Type B pancreatic cell (in vitro differentiated cells): ENCODE results near the gene POLDIP3. TPM values are rescaled to one million over a fixed set of nuclear protein-coding genes. Genes with fewer than 3 reads are reported as not detected.
"Not testable (repeated sequence)": the region's sequence is repeated elsewhere in the genome, so short reads cannot be mapped to it uniquely, and the experiment has no call there.

ENCODE experiments used
- DNase-seq: peaks from one replicate; pipeline ENCODE4 v3.0.0; 2021; ENCODE audit warnings: mixed read lengths; ENCODE audit not compliant: unreplicated experiment; ENCODE audit errors: extremely low spot score
- H3K27ac Mint-ChIP-seq: 2 replicates; pipeline ENCODE4 v1.8.0; 2021; ENCODE audit warnings: mild to moderate bottlenecking, mixed read lengths
- H3K27me3 Mint-ChIP-seq: 2 replicates; pipeline ENCODE4 v1.8.0; 2021; ENCODE audit warnings: mixed read lengths
- H3K36me3 Mint-ChIP-seq: 2 replicates; pipeline ENCODE4 v1.8.0; 2021; ENCODE audit warnings: mixed read lengths
- H3K4me1 Mint-ChIP-seq: one replicate; pipeline ENCODE4 v1.8.0; 2021; ENCODE audit warnings: mixed read lengths; ENCODE audit not compliant: unreplicated experiment
- H3K4me3 Mint-ChIP-seq: 2 replicates; pipeline ENCODE4 v1.8.0; 2021; ENCODE audit warnings: mild to moderate bottlenecking, mixed read lengths
- H3K9me3 Mint-ChIP-seq: 2 replicates; pipeline ENCODE4 v1.8.0; 2021; ENCODE audit warnings: mixed read lengths
- total RNA-seq: library from RNA; stranded (reverse); gene quantifications from 2 replicates; pipeline ENCODE4 v1.2.1, GENCODE V29; 2021; ENCODE audit warnings: low replicate concordance
- TF ChIP-seq, protein P1 (sequence below): fragments of 200-600 bp; sonication (generic); conservative IDR thresholded peaks from 2 replicates; pipeline ENCODE4 v1.5.0; 2021; ENCODE audit warnings: antibody characterized with exemption, mild to moderate bottlenecking

Gene POLDIP3
- total RNA-seq, 1 donor from 2014 or later = 86.9 TPM

GRCh38 chr22:42552294-42552647, 62.4 kb downstream of the POLDIP3 start:
- H3K9me3 Mint-ChIP-seq, DNase-seq, H3K4me1 Mint-ChIP-seq, H3K27ac Mint-ChIP-seq, H3K36me3 Mint-ChIP-seq: not testable (repeated sequence)
- H3K4me3 Mint-ChIP-seq = peak overlapping the region; percentile 54
- TF ChIP-seq, protein P1, sequence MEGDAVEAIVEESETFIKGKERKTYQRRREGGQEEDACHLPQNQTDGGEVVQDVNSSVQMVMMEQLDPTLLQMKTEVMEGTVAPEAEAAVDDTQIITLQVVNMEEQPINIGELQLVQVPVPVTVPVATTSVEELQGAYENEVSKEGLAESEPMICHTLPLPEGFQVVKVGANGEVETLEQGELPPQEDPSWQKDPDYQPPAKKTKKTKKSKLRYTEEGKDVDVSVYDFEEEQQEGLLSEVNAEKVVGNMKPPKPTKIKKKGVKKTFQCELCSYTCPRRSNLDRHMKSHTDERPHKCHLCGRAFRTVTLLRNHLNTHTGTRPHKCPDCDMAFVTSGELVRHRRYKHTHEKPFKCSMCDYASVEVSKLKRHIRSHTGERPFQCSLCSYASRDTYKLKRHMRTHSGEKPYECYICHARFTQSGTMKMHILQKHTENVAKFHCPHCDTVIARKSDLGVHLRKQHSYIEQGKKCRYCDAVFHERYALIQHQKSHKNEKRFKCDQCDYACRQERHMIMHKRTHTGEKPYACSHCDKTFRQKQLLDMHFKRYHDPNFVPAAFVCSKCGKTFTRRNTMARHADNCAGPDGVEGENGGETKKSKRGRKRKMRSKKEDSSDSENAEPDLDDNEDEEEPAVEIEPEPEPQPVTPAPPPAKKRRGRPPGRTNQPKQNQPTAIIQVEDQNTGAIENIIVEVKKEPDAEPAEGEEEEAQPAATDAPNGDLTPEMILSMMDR = peak; percentile 22
- H3K27me3 Mint-ChIP-seq = peaks cover 12% of the 10 kb centered on the region

DNA sequence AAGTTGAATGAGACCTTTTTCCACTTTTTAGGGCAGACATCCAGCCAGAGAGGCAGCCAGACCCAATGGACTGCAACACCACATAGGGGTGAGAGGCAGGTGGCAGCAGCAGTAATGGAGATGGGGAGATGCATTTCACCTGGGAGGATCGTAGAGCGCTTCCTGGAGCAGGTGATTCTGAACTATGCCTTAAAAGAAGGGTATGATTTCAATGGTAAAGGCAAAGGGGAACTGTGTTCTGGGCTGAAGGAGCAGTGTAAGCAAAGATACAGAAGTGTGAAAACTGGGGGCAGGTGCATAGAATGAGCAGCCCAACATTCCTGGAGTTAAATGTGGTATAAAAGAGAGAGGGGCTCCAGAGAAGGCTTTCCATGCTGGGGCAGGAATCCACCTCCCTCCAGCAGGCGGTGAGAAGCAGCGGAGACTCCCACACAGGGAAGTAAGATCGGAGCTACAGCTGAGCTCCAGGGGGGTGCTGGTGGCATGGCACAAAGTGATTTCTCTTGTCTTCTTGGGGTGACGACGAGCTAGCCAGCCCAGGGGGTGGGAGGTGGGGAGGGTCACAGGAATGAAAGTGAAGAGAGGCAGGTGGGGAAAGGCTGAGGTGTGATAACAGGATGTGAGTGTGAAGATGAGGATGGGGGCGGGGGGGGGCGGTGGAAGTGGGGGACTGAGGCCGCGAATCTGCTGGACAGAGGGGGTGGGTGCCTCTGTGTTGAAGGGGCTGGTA, 65.2 kb downstream of the POLDIP3 start:
- Mint-ChIP-seq H3K9me3 (no peaks in the 10 kb centered on the region), H3K4me1 (peaks cover 3% of the 10 kb centered on the region), H3K36me3 (no peaks in the 10 kb centered on the region), H3K27ac (no peak overlapping the region), H3K27me3 (peaks cover 15% of the 10 kb centered on the region), H3K4me3 (no peak overlapping the region)
- TF ChIP-seq, protein P1 = no peak
- DNase-seq = no peak

GRCh38 chr22:42548597-42549330, 65.9 kb downstream of the POLDIP3 start:
- H3K9me3 Mint-ChIP-seq = no peaks in the 10 kb centered on the region
- no peak for DNase-seq
- TF ChIP-seq, protein P1 = no peak
- no peak overlapping the region for H3K4me3 Mint-ChIP-seq
- H3K36me3 Mint-ChIP-seq = no peaks in the 10 kb centered on the region
- no peak overlapping the region for H3K27ac Mint-ChIP-seq
- H3K27me3 Mint-ChIP-seq = peaks cover 13% of the 10 kb centered on the region
- H3K4me1 Mint-ChIP-seq = peaks cover 3% of the 10 kb centered on the region

GRCh38 chr22:42548126-42548525, 66.6 kb downstream of the POLDIP3 start:
- H3K4me1 Mint-ChIP-seq, H3K4me3 Mint-ChIP-seq, H3K36me3 Mint-ChIP-seq, H3K27ac Mint-ChIP-seq, DNase-seq, H3K9me3 Mint-ChIP-seq: not testable (repeated sequence)
- H3K27me3 Mint-ChIP-seq = peaks cover 12% of the 10 kb centered on the region

DNA sequence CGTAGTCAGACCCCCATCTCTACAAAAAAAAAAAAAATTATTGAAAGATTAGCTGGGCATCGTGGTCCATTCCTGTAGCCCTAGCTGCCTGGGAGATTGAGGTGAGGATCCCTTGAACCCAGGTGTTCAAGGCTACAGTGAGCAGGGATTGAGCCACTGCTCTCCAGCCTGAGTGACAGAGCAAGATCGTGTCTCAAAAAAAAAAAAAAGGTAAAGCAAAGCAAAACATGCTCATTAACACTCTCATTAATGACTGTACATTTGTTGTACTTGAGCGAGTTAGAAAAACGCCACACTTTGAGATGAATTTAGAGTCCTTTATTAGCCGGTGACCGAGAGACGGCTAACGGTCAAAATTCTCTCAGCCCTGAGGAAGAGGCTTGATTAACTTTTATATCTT, 67.1 kb downstream of the POLDIP3 start:
- TF ChIP-seq, protein P1 = no peak
- Mint-ChIP-seq H3K27ac (no peak overlapping the region), H3K4me3 (no peak overlapping the region), H3K4me1 (peaks cover 3% of the 10 kb centered on the region), H3K9me3 (no peaks in the 10 kb centered on the region), H3K36me3 (no peaks in the 10 kb centered on the region), H3K27me3 (peaks cover 12% of the 10 kb centered on the region)
- DNase-seq = no peak

- peaks cover 3% of the 10 kb centered on the region for H3K4me1 Mint-ChIP-seq
- H3K9me3 Mint-ChIP-seq = no peaks in the 10 kb centered on the region
- no peak for DNase-seq
- TF ChIP-seq, protein P1 = no peak
- H3K4me3 Mint-ChIP-seq = no peak overlapping the region
- no peak overlapping the region for H3K27ac Mint-ChIP-seq
- H3K36me3 Mint-ChIP-seq = no peaks in the 10 kb centered on the region
- peaks cover 12% of the 10 kb centered on the region for H3K27me3 Mint-ChIP-seq
These were observed 70.0 kb downstream of the POLDIP3 start for GRCh38 chr22:42544686-42545085.

GRCh38 chr22:42539236-42539771, 75.4 kb downstream of the POLDIP3 start:
- H3K27me3 Mint-ChIP-seq, H3K27ac Mint-ChIP-seq, H3K9me3 Mint-ChIP-seq, DNase-seq, H3K36me3 Mint-ChIP-seq, H3K4me3 Mint-ChIP-seq: not testable (repeated sequence)
- H3K4me1 Mint-ChIP-seq = peaks cover 11% of the 10 kb centered on the region

GRCh38 chr22:42537199-42537831, 77.4 kb downstream of the POLDIP3 start:
- Mint-ChIP-seq H3K27ac (peak overlapping the region; percentile 11), H3K4me1 (peaks cover 18% of the 10 kb centered on the region)
- not testable (repeated sequence) for H3K4me3 Mint-ChIP-seq, H3K27me3 Mint-ChIP-seq, DNase-seq, H3K36me3 Mint-ChIP-seq, H3K9me3 Mint-ChIP-seq
